ENCODE results near the gene KDM4C. TPM values are rescaled to one million over a fixed set of nuclear protein-coding genes. Genes with fewer than 3 reads are reported as not detected.

KDM4C gene
- total and polyA plus RNA-seq, 2 experiments from 2014 or later = 14.3 to 20.6 TPM

DNA sequence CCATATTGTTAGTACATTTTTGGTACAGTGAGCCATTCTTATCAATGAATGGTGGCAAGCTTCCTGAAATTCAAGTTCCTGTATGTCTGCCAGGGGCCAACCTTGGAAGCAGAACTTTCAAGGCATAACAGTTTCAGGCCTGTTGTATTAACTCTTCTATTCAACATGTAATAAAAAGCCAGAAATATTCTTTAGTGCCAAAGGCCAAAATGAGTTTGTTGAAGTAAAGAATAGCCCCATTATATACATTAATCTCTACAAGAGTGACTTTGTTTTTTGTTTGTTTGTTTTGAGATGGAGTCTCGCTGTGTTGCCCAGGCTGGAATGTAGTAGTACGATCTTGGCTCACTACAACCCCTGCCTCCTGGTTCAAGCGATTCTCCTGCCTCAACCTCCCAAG is 321.3 kb downstream of the KDM4C start:
- no peaks in the 10 kb centered on the region for H3K27me3 ChIP-seq (replicated peaks; ENCODE audit: insufficient read depth)
- no peak overlapping the region for H2AFZ ChIP-seq
- H3K4me3 ChIP-seq = no peak overlapping the region
- peaks cover 9% of the 10 kb centered on the region; the same call in 1 of the 2 replicates for H3K36me3 ChIP-seq (ENCODE audit: low read depth)
- H3K9ac ChIP-seq = no peak overlapping the region
- in situ Hi-C loops (cut with MboI) = no loop called here
- no peak overlapping the region for H3K4me2 ChIP-seq (ENCODE audit: unreplicated experiment)
- no peak for DNase-seq
- H3K9me3 ChIP-seq (ENCODE audit: low read depth) = no peaks in the 10 kb centered on the region
- no peaks in the 10 kb centered on the region for H3F3A ChIP-seq (ENCODE audit: insufficient read depth)
- no peaks in the 10 kb centered on the region for H3K9me2 ChIP-seq (ENCODE audit: insufficient read depth)
- no peaks in the 10 kb centered on the region for H3K4me1 ChIP-seq (ENCODE audit: insufficient read depth)
- H3K79me2 ChIP-seq (ENCODE audit: insufficient read depth) = no peaks in the 10 kb centered on the region
- WGBS, 2 experiments (ENCODE audit: low coverage in 1 of 2, low lambda C conversion rate in 2 of 2, missing lambda C conversion rate in 2 of 2) = 95 to 98% methylated on average over 3 of the region's 3 CpGs
- no peaks in the 10 kb centered on the region for H4K20me1 ChIP-seq (ENCODE audit: insufficient read depth)
- no peak overlapping the region for H3K27ac ChIP-seq
- no peak for TF ChIP-seq EZH2 (IDR thresholded peaks at IDR 0.05; ENCODE audit: insufficient read depth, poor library complexity, severe bottlenecking)
- no peak for TF ChIP-seq EZH2phosphoT487 (IDR thresholded peaks at IDR 0.05; ENCODE audit: insufficient read depth, low read depth)

GRCh38 chr9:7081065-7081600 is 323.4 kb downstream of the KDM4C start:
- H3K4me3 ChIP-seq = no peak overlapping the region
- no peaks in the 10 kb centered on the region for H3K9me3 ChIP-seq (ENCODE audit: low read depth)
- H3K27ac ChIP-seq = no peak overlapping the region
- H3K36me3 ChIP-seq (ENCODE audit: low read depth) = peaks cover 7% of the 10 kb centered on the region; the same call in 1 of the 2 replicates
- H3F3A ChIP-seq (ENCODE audit: insufficient read depth) = no peaks in the 10 kb centered on the region
- H3K4me2 ChIP-seq (ENCODE audit: unreplicated experiment) = no peak overlapping the region
- no peak overlapping the region for H3K9ac ChIP-seq
- 92 to 96% methylated on average over 5 of the region's 5 CpGs for WGBS, 2 experiments (ENCODE audit: low coverage in 1 of 2, low lambda C conversion rate in 2 of 2, missing lambda C conversion rate in 2 of 2)
- no peaks in the 10 kb centered on the region for H3K27me3 ChIP-seq (replicated peaks; ENCODE audit: insufficient read depth)
- in situ Hi-C loops (cut with MboI) = no loop called here
- no peak overlapping the region for H2AFZ ChIP-seq
- no peaks in the 10 kb centered on the region for H3K9me2 ChIP-seq (ENCODE audit: insufficient read depth)
- no peaks in the 10 kb centered on the region for H4K20me1 ChIP-seq (ENCODE audit: insufficient read depth)
- no peaks in the 10 kb centered on the region for H3K79me2 ChIP-seq (ENCODE audit: insufficient read depth)
- TF ChIP-seq EZH2phosphoT487 (IDR thresholded peaks at IDR 0.05; ENCODE audit: insufficient read depth, low read depth) = no peak
- no peak for TF ChIP-seq EZH2 (IDR thresholded peaks at IDR 0.05; ENCODE audit: insufficient read depth, poor library complexity, severe bottlenecking)
- no peak for DNase-seq
- H3K4me1 ChIP-seq (ENCODE audit: insufficient read depth) = no peaks in the 10 kb centered on the region

GRCh38 chr9:7083192-7083591 is 325.4 kb downstream of the KDM4C start:
- TF ChIP-seq EZH2phosphoT487 (IDR thresholded peaks at IDR 0.05; ENCODE audit: insufficient read depth, low read depth) = no peak
- no peak for TF ChIP-seq EZH2 (IDR thresholded peaks at IDR 0.05; ENCODE audit: insufficient read depth, poor library complexity, severe bottlenecking)
- 91 to 100% methylated on average over 1 of the region's 1 CpG for whole genome bisulfite sequencing, 2 experiments (ENCODE audit: low coverage in 1 of 2, low lambda C conversion rate in 2 of 2, missing lambda C conversion rate in 2 of 2)
- no peaks in the 10 kb centered on the region for H4K20me1 ChIP-seq (ENCODE audit: insufficient read depth)
- H3K36me3 ChIP-seq (ENCODE audit: low read depth) = no peaks in the 10 kb centered on the region
- DNase-seq = no peak
- no peak overlapping the region for H3K27ac ChIP-seq
- H3F3A ChIP-seq (ENCODE audit: insufficient read depth) = no peaks in the 10 kb centered on the region
- H3K9me3 ChIP-seq (ENCODE audit: low read depth) = no peaks in the 10 kb centered on the region
- no peak overlapping the region for H3K4me2 ChIP-seq (ENCODE audit: unreplicated experiment)
- H2AFZ ChIP-seq = no peak overlapping the region
- no peak overlapping the region for H3K4me3 ChIP-seq
- in situ Hi-C loops (cut with MboI) = no loop called here
- H3K79me2 ChIP-seq (ENCODE audit: insufficient read depth) = no peaks in the 10 kb centered on the region
- H3K27me3 ChIP-seq (replicated peaks; ENCODE audit: insufficient read depth) = no peaks in the 10 kb centered on the region
- H3K4me1 ChIP-seq (ENCODE audit: insufficient read depth) = no peaks in the 10 kb centered on the region
- no peak overlapping the region for H3K9ac ChIP-seq
- no peaks in the 10 kb centered on the region for H3K9me2 ChIP-seq (ENCODE audit: insufficient read depth)

- Histone ChIP-seq H3K9me3 (ENCODE audit: low read depth) (no peaks in the 10 kb centered on the region), H3K27ac (no peak overlapping the region), H3K36me3 (ENCODE audit: low read depth) (no peaks in the 10 kb centered on the region), H3K4me1 (ENCODE audit: insufficient read depth) (no peaks in the 10 kb centered on the region), H3K27me3 (replicated peaks; ENCODE audit: insufficient read depth) (no peaks in the 10 kb centered on the region), H3K4me3 (no peak overlapping the region), H3K79me2 (ENCODE audit: insufficient read depth) (no peaks in the 10 kb centered on the region), H3K4me2 (ENCODE audit: unreplicated experiment) (no peak overlapping the region), H3K9ac (no peak overlapping the region), H3F3A (ENCODE audit: insufficient read depth) (no peaks in the 10 kb centered on the region), H2AFZ (no peak overlapping the region), H3K9me2 (ENCODE audit: insufficient read depth) (no peaks in the 10 kb centered on the region), H4K20me1 (ENCODE audit: insufficient read depth) (no peaks in the 10 kb centered on the region)
- WGBS, 2 experiments (ENCODE audit: low coverage in 1 of 2, low lambda C conversion rate in 2 of 2, missing lambda C conversion rate in 2 of 2) = 95 to 96% methylated on average over 4 of the region's 4 CpGs
- in situ Hi-C loops (cut with MboI) = no loop called here
- no peak for DNase-seq
- TF ChIP-seq EZH2phosphoT487 (IDR thresholded peaks at IDR 0.05; ENCODE audit: insufficient read depth, low read depth) = no peak
- no peak for TF ChIP-seq EZH2 (IDR thresholded peaks at IDR 0.05; ENCODE audit: insufficient read depth, poor library complexity, severe bottlenecking)
These were observed 327.6 kb downstream of the KDM4C start for GRCh38 chr9:7085357-7085756.

DNA sequence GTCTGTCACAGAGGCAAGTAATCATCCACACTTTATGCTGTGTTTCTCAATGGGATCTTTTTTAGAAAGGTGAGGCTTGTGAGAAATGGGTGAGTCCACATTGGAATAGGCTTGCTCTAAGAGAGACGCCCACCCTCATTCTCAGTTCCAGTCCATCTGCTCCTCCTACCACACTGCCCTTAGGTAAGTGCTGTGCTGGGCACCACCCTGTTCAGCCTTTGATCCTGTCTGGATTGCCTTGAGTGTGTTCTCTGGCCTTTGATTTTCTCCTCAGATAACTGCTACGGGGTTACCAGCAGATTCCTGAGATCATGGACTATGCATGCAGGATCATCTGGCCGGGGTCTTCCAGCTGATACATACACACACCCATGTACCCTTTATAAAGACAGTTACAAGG is 328.6 kb downstream of the KDM4C start:
- H3K27ac ChIP-seq = no peak overlapping the region
- no peaks in the 10 kb centered on the region for H3F3A ChIP-seq (ENCODE audit: insufficient read depth)
- H3K4me1 ChIP-seq (ENCODE audit: insufficient read depth) = no peaks in the 10 kb centered on the region
- TF ChIP-seq EZH2 (IDR thresholded peaks at IDR 0.05; ENCODE audit: insufficient read depth, poor library complexity, severe bottlenecking) (no peak), EZH2phosphoT487 (IDR thresholded peaks at IDR 0.05; ENCODE audit: insufficient read depth, low read depth) (no peak)
- DNase-seq = no peak
- H3K36me3 ChIP-seq (ENCODE audit: low read depth) = no peaks in the 10 kb centered on the region
- in situ Hi-C loops (cut with MboI) = no loop called here
- H3K9me3 ChIP-seq (ENCODE audit: low read depth) = no peaks in the 10 kb centered on the region
- H2AFZ ChIP-seq = no peak overlapping the region
- WGBS, 2 experiments (ENCODE audit: low coverage in 1 of 2, low lambda C conversion rate in 2 of 2, missing lambda C conversion rate in 2 of 2) = 97% methylated on average over 3 of the region's 3 CpGs
- H4K20me1 ChIP-seq (ENCODE audit: insufficient read depth) = no peaks in the 10 kb centered on the region
- H3K27me3 ChIP-seq (replicated peaks; ENCODE audit: insufficient read depth) = no peaks in the 10 kb centered on the region
- no peaks in the 10 kb centered on the region for H3K79me2 ChIP-seq (ENCODE audit: insufficient read depth)
- no peaks in the 10 kb centered on the region for H3K9me2 ChIP-seq (ENCODE audit: insufficient read depth)
- no peak overlapping the region for H3K9ac ChIP-seq
- H3K4me2 ChIP-seq (ENCODE audit: unreplicated experiment) = no peak overlapping the region
- no peak overlapping the region for H3K4me3 ChIP-seq
